ENCODE results near the gene RNU7-1. TPM values are rescaled to one million over a fixed set of nuclear protein-coding genes. Genes with fewer than 3 reads are reported as not detected.

RNU7-1 gene
- total and polyA plus RNA-seq, 10 of the 15 experiments (the other 5 are each of a cell fraction or from before 2014, with no cell fraction given) = not detected

DNA sequence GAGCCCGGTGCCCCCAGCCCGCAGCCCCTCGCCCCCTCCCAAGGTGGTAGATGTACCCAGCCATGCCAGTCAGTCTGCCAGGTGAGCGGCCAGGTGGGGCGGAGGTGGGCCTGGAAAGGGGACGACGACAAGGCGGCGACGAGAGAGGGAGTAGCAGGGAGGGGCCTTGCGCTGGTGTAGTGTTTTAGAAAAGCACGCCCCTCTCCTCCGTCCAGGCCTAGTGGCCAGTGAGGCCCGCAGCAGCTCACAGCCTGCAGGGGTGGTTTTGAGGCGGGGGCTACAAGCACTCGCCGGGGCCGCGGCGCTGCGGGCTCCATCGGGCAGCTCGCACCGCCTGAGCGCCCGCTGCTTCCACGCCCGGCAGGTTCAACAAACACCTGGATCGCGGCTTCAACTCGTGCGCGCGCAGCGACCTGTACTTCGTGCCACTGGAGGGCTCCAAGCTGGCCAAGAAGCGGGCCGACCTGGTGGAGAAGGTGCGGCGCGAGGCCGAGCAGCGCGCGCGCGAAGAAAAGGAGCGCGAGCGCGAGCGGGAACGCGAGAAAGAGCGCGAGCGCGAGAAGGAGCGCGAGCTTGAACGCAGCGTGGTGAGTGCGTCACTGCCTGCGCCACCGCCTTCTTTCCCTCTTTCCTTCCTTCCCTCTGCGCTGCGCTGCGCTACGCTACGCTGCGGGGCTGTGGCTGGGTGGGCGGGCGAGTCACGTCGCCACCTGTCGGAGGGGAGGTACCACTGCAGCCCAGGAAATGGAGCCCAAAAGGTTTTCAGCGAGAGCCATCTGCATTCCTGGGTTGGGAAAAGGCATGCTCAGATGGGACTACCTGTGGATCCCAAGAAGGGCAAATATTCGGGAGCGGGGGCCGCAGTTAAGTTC lies 5.9 kb upstream of the RNU7-1 start (continued):
- TF ChIP-seq TARDBP (IDR thresholded peaks at IDR 0.05; ENCODE audit: borderline replicate concordance) (peak; percentile 82), STAT3 (IDR thresholded peaks at IDR 0.05; ENCODE audit: low read depth, low read length) (no peak), NFIC (IDR thresholded peaks at IDR 0.05; ENCODE audit: low read depth, low read length) (no peak), ASH2L (IDR thresholded peaks at IDR 0.05; ENCODE audit: borderline replicate concordance, low read depth) (no peak), GATAD2B (conservative IDR thresholded peaks at IDR 0.05; ENCODE audit: low read depth) (peak; percentile 69), ZNF24 (IDR thresholded peaks at IDR 0.05) (no peak), RFX5 (IDR thresholded peaks at IDR 0.05; ENCODE audit: low read depth, low read length) (no peak), ZBED1 (IDR thresholded peaks at IDR 0.05; ENCODE audit: borderline replicate concordance) (peak; percentile 57; the same call in 1 of the 2 replicates), PAX5 (IDR thresholded peaks at IDR 0.05; ENCODE audit: borderline replicate concordance, low read depth, low read length) (peak; percentile 83; the same call in 1 of the 2 replicates), IKZF2 (IDR thresholded peaks at IDR 0.05) (peak; percentile 64 to 83; a peak in 3 of 4 replicates), BHLHE40 (IDR thresholded peaks at IDR 0.05; ENCODE audit: borderline replicate concordance in 1 of 2, low read depth in 2 of 2, low read length in 1 of 2) (peak; percentile 51 to 52; a peak in 2 of 4 replicates), JUNB (IDR thresholded peaks at IDR 0.05) (no peak), SMC3 (IDR thresholded peaks at IDR 0.05; ENCODE audit: borderline replicate concordance, low read length) (peak; percentile 52; the same call in 1 of the 2 replicates), ZNF384 (IDR thresholded peaks at IDR 0.05; ENCODE audit: borderline replicate concordance, low read depth, low read length) (0 out of 2 replicates have a peak, but pooled peaks have one; percentile 20), ESRRA (IDR thresholded peaks at IDR 0.05; ENCODE audit: low read length) (no peak)
- TF ChIP-seq, protein P1, sequence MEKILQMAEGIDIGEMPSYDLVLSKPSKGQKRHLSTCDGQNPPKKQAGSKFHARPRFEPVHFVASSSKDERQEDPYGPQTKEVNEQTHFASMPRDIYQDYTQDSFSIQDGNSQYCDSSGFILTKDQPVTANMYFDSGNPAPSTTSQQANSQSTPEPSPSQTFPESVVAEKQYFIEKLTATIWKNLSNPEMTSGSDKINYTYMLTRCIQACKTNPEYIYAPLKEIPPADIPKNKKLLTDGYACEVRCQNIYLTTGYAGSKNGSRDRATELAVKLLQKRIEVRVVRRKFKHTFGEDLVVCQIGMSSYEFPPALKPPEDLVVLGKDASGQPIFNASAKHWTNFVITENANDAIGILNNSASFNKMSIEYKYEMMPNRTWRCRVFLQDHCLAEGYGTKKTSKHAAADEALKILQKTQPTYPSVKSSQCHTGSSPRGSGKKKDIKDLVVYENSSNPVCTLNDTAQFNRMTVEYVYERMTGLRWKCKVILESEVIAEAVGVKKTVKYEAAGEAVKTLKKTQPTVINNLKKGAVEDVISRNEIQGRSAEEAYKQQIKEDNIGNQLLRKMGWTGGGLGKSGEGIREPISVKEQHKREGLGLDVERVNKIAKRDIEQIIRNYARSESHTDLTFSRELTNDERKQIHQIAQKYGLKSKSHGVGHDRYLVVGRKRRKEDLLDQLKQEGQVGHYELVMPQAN (conservative IDR thresholded peaks at IDR 0.05) = peak; percentile 69; the same call in 1 of the 2 replicates
- TF ChIP-seq, protein P2, sequence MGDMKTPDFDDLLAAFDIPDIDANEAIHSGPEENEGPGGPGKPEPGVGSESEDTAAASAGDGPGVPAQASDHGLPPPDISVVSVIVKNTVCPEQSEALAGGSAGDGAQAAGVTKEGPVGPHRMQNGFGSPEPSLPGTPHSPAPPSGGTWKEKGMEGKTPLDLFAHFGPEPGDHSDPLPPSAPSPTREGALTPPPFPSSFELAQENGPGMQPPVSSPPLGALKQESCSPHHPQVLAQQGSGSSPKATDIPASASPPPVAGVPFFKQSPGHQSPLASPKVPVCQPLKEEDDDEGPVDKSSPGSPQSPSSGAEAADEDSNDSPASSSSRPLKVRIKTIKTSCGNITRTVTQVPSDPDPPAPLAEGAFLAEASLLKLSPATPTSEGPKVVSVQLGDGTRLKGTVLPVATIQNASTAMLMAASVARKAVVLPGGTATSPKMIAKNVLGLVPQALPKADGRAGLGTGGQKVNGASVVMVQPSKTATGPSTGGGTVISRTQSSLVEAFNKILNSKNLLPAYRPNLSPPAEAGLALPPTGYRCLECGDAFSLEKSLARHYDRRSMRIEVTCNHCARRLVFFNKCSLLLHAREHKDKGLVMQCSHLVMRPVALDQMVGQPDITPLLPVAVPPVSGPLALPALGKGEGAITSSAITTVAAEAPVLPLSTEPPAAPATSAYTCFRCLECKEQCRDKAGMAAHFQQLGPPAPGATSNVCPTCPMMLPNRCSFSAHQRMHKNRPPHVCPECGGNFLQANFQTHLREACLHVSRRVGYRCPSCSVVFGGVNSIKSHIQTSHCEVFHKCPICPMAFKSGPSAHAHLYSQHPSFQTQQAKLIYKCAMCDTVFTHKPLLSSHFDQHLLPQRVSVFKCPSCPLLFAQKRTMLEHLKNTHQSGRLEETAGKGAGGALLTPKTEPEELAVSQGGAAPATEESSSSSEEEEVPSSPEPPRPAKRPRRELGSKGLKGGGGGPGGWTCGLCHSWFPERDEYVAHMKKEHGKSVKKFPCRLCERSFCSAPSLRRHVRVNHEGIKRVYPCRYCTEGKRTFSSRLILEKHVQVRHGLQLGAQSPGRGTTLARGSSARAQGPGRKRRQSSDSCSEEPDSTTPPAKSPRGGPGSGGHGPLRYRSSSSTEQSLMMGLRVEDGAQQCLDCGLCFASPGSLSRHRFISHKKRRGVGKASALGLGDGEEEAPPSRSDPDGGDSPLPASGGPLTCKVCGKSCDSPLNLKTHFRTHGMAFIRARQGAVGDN (IDR thresholded peaks at IDR 0.05) = peak; percentile 85; the same call in 1 of the 2 replicates
- TF ChIP-seq, protein P3, sequence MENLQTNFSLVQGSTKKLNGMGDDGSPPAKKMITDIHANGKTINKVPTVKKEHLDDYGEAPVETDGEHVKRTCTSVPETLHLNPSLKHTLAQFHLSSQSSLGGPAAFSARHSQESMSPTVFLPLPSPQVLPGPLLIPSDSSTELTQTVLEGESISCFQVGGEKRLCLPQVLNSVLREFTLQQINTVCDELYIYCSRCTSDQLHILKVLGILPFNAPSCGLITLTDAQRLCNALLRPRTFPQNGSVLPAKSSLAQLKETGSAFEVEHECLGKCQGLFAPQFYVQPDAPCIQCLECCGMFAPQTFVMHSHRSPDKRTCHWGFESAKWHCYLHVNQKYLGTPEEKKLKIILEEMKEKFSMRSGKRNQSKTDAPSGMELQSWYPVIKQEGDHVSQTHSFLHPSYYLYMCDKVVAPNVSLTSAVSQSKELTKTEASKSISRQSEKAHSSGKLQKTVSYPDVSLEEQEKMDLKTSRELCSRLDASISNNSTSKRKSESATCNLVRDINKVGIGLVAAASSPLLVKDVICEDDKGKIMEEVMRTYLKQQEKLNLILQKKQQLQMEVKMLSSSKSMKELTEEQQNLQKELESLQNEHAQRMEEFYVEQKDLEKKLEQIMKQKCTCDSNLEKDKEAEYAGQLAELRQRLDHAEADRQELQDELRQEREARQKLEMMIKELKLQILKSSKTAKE (IDR thresholded peaks at IDR 0.05; ENCODE audit: low read depth, poor library complexity, severe bottlenecking) = no peak
- TF ChIP-seq, protein P4, sequence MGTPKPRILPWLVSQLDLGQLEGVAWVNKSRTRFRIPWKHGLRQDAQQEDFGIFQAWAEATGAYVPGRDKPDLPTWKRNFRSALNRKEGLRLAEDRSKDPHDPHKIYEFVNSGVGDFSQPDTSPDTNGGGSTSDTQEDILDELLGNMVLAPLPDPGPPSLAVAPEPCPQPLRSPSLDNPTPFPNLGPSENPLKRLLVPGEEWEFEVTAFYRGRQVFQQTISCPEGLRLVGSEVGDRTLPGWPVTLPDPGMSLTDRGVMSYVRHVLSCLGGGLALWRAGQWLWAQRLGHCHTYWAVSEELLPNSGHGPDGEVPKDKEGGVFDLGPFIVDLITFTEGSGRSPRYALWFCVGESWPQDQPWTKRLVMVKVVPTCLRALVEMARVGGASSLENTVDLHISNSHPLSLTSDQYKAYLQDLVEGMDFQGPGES (IDR thresholded peaks at IDR 0.05) = no peak
- TF ChIP-seq, protein P5, sequence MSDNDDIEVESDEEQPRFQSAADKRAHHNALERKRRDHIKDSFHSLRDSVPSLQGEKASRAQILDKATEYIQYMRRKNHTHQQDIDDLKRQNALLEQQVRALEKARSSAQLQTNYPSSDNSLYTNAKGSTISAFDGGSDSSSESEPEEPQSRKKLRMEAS (IDR thresholded peaks at IDR 0.05; ENCODE audit: low read depth, low read length) = peak; percentile 72

Data from GM12878 (cell line).